ENCODE measurements around the gene NUDT8. TPM values are rescaled to one million over a fixed set of nuclear protein-coding genes. Genes with fewer than 3 reads are reported as not detected.

The NUDT8 gene
- total RNA-seq, 6 experiments from 2014 or later: 12.7 to 31.4 (median 18.3) TPM

GRCh38 chr11:67631411-67631810 lies 1.7 kb upstream of the NUDT8 start:
- H3K4me1 ChIP-seq: peaks cover 0 to 31% (median 15%) of the 10 kb centered on the region in 4 donors
- DNase-seq: peak; percentile 35 to 58 (median 51)

GRCh38 chr11:67630943-67631331 lies 1.2 kb upstream of the NUDT8 start:
- Histone ChIP-seq H3K4me3 (peak overlapping the region; percentile 45 to 63 (median 53)), H3K36me3 (no peaks in the 10 kb centered on the region), H3K27me3 (no peaks in the 10 kb centered on the region), H3K9me3 (no peaks in the 10 kb centered on the region), H3K27ac (peak overlapping the region; percentile 71 to 79 (median 76)), H3K4me1 (peaks cover 0 to 31% (median 15%) of the 10 kb centered on the region in 4 donors)
- TF ChIP-seq POLR2A (IDR thresholded peaks at IDR 0.05): no peak
- TF ChIP-seq CTCF (IDR thresholded peaks at IDR 0.05): no peak
- DNase-seq: no peak
- intact Hi-C loops (cut with DNase I): no loop called here
- WGBS (ENCODE audit: insufficient coverage, low coverage, low lambda C conversion rate, missing lambda C conversion rate): 12% methylated on average over 7 of the region's 16 CpGs
- ATAC-seq: no peak

More at GRCh38 chr11:67631411-67631810, 1.7 kb upstream of the NUDT8 start:
- Histone ChIP-seq H3K36me3 (no peaks in the 10 kb centered on the region), H3K27me3 (no peaks in the 10 kb centered on the region), H3K27ac (peak overlapping the region in 2 of 3 donors; percentile 71 to 79), H3K9me3 (no peaks in the 10 kb centered on the region), H3K4me3 (no peak overlapping the region)
- ATAC-seq: no peak
- TF ChIP-seq CTCF (IDR thresholded peaks at IDR 0.05): no peak
- TF ChIP-seq POLR2A (IDR thresholded peaks at IDR 0.05): no peak
- WGBS (ENCODE audit: insufficient coverage, low coverage, low lambda C conversion rate, missing lambda C conversion rate): no CpG with 5 or more reads among the region's 7 CpGs
- intact Hi-C loops (cut with DNase I): no loop called here

GRCh38 chr11:67630228-67630942 lies 648 bp upstream of the NUDT8 start:
- H3K27me3 ChIP-seq: no peaks in the 10 kb centered on the region
- peak overlapping the region; percentile 71 to 88 (median 79) for H3K27ac ChIP-seq
- H3K4me3 ChIP-seq: peak overlapping the region; percentile 45 to 63 (median 53)
- peak; percentile 80 to 88 (median 83) for ATAC-seq
- intact Hi-C loops (cut with DNase I): no loop called here
- peak; percentile 99 to 100 (median 99) for DNase-seq
- no peaks in the 10 kb centered on the region for H3K9me3 ChIP-seq
- 0% methylated on average over 6 of the region's 70 CpGs for WGBS (ENCODE audit: insufficient coverage, low coverage, low lambda C conversion rate, missing lambda C conversion rate)
- H3K4me1 ChIP-seq: peaks cover 0 to 31% (median 15%) of the 10 kb centered on the region in 4 donors
- H3K36me3 ChIP-seq: no peaks in the 10 kb centered on the region
- TF ChIP-seq CTCF (IDR thresholded peaks at IDR 0.05) (peak; percentile 66 to 82 (median 72)), POLR2A (IDR thresholded peaks at IDR 0.05) (peak; percentile 79)

- H3K9me3 ChIP-seq: no peaks in the 10 kb centered on the region
- peak overlapping the region in 2 of 3 donors; percentile 70 to 82 for H3K27ac ChIP-seq
- DNase-seq (peak; percentile 45 to 65 (median 53)), ATAC-seq (no peak)
- H3K36me3 ChIP-seq: no peaks in the 10 kb centered on the region
- 38% methylated on average over 8 of the region's 25 CpGs for WGBS (ENCODE audit: insufficient coverage, low coverage, low lambda C conversion rate, missing lambda C conversion rate)
- no peaks in the 10 kb centered on the region for H3K27me3 ChIP-seq
- peaks cover 0 to 31% (median 15%) of the 10 kb centered on the region in 4 donors for H3K4me1 ChIP-seq
- intact Hi-C loops (cut with DNase I): no loop called here
- TF ChIP-seq CTCF (IDR thresholded peaks at IDR 0.05) (no peak), POLR2A (IDR thresholded peaks at IDR 0.05) (no peak)
- peak overlapping the region; percentile 52 to 65 (median 63) for H3K4me3 ChIP-seq
These were observed 889 bp downstream of the NUDT8 start for GRCh38 chr11:67628710-67629385.
